HG03175 (cell line): ENCODE results near the gene JAKMIP1.

Experiments used
- ATAC-seq: cut with Tn5 transposase; IDR thresholded peaks from one replicate; pipeline ENCODE4 v1.9.1; 2021; ENCODE audit warnings: mild to moderate bottlenecking, moderate library complexity; ENCODE audit not compliant: unreplicated experiment

JAKMIP1 gene

DNA sequence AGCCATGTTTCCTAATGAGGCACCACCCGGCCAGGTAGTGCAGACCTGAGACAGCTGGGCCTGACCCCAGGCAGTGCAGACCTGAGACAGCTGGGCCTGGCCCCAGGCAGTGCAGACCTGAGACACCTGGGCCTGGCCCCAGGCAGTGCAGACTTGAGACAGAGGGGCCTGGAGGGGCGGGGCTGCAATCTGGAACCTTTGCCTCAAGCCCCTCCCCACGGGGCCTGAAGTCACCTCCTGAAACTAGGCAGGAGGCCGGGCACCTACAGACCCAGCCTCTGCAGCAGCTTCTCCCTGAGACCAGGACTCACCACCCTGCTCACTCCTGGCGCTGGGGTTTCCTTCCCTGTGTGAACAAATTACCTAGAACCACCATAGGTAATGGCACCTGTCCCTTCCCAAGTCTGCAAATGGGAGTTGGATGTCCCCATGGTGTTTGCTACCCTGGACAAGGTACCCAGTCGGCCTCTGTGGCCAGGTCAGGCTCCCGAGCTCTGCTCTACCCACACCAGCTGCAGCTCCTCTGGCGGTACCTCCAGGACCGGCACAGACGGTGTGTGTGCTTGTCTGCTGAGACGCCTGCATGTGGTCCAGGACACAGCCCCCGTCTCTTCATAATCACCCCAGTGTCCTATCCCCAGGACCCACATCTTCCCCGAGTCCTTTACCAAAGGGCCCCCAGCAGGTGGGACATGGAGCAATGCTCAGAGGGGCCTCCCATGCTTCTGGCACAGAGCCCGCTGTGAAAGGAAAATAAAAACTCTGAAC lies 129.0 kb downstream of the JAKMIP1 start:
- no peak for ATAC-seq

DNA sequence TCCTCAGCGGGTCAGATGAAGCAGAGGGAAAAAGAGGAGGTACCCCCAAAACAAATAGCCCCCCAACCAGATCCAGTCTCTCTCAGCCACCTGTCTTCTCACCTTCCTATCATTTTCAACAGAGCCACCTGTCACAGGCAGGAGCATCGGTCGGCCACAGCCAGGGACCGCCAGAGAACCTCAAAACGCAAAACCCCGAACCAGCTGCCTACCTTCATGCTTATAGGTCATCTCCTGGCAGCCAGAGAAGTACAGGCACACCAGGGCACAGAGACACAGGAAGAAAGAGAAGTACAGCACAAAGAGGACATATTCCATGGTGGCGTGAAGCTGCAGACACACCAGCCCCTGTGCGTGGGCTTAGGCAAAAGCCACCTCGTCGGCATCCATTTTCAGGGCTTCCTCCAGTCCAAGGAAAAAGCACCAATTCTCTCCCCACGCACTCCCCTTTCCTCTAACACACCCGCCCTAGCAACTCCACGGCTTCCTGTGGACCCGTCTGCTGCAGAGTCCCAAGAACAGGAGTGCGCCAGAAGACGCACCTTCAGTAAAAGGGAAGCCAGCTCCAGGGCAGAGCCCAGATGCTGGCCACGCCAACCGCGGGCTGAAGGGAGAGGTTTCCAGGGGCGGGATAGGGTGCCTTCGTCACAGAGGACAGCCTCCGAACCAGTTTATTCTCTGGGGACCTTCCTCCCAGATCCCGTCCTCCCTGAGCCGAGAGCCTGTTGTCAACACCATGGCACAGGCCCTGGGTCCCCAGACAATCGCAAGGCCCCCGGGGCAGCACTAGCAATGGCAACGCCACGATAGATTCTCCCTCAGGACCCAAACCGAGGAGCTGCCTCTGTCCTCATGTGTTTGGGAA lies 130.3 kb downstream of the JAKMIP1 start:
- no peak for ATAC-seq

DNA sequence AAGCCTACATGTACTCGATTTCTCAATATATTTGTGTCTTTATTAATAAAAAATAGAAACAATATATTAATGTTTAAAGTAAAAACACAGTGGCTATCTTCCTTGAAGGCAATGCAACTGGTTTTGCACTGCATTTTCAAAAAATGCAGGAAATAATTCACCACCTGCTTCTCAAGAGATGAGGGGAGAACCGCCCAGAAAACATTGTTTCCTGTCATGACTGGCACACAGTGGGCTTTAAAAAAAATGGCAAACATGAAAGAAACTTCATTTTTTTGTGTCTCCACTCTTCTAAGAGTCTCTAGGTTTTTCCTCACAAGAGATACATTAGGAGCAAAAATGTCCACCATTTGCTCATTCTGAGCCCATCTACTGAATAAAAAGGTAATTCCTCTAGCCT lies 131.4 kb downstream of the JAKMIP1 start:
- no peak for ATAC-seq

DNA sequence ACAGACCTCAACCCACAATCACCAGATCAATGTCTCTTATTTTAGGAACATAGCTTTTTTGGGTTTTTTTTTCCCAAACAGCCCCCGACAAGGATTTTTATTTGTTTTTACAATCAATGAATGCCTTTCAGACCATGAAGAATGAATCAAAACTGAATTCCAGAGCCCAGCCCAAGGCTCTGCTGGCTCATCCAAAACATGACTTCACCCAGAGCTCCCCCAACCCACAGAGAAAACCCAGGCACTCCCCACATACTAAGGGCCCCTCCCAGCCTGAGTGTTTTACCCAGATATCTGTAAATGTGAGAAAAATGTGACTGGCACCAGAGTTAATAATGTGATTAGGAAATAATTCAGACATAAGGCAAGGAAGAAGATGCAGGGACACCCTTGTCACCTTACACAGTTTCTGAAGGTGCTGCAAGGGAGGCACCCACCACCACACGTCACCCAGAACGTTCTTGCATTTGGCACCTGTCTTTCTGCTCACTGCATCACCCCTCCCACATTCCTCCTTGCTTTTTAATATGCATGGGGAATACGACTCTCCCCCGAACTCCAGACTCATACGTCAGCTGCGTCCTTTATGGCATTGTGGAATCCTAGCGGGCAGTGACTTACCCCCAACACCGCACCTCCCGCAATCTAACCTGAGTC lies 134.3 kb downstream of the JAKMIP1 start:
- no peak for ATAC-seq

- no peak for ATAC-seq
Observed at GRCh38 chr4:6065166-6065565, 135.2 kb downstream of the JAKMIP1 start.

DNA sequence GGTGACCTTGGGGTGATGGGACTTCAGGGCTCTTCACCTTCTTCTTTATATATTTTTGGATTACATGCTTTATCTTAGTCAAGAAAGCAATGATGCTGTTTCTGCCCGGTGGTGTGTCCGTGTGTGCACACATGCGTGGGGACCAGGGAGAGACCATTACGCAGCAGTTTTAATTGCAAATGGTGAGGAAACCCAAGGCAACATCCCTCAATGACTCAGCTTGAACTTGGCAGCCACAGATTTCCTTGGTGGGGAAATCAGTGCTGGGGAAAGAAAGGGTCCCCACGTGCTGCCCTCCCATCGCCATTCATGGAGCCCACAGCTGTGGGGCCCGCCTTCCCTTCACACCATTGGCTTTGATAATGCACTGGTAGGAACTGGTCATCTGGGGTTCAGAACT lies 136.0 kb downstream of the JAKMIP1 start:
- no peak for ATAC-seq

- ATAC-seq = no peak
Observed at GRCh38 chr4:6063684-6064083, 136.7 kb downstream of the JAKMIP1 start.

GRCh38 chr4:6062133-6062532 lies 138.2 kb downstream of the JAKMIP1 start:
- ATAC-seq = no peak

DNA sequence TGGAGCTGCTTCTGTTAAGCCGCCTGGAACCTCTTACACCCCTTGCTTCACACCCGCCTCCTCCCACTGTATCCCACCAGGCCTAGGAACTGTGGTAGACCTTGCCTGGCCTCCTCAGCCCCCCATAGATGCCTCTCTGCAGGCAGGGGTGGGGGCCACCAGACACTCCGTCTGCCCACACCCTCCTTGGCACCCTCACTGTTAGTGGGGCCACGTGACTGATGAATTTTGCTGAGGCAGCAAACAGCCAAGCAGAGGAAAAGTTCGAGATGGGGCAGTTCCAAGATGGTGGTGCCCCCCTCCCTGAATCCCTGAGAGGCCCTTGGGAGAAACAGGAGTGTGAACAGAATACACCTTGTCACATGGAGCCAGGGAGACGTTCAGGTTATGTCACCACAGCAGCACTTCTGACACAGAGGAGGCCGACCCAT lies 141.0 kb downstream of the JAKMIP1 start:
- ATAC-seq = no peak

- ATAC-seq = no peak
Observed at GRCh38 chr4:6058531-6059374, 141.6 kb downstream of the JAKMIP1 start.

DNA sequence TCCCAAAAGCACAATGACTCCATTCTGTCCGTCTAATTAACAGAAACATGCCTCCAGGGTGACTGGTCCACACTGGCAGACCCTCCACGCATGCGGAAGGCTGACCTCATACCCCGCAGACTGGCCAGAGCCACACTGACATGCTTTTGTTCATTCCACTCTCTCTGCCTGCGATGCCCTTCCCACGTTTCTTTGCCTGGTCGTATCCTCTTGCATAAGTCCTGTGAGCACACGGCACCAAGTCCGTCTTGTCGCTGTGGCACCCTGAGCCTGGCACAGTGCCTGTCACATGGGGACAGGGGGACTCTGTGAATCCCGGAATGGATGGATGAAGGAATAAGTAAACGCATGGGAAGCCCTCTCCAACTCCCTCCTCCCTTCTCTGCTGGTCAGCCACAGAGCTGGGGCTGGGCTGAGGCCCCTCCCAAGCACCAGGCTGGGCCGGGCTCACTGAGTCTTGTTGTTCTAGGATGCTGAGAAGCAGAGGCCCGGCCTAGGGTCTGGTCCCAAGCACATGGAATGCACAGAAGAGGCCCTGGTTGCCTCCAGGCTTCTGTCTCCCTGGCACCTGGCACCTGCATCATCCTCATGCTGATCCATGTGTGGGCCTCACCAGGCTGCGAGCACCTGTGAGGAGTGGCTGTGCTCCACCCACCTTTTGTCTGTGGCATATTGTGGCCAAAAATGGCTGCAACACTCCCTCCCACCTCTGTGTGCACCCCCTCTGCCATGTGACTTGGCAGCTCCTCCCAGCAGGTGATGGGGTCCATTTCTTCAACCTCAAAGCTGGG lies 143.2 kb downstream of the JAKMIP1 start:
- ATAC-seq = no peak

DNA sequence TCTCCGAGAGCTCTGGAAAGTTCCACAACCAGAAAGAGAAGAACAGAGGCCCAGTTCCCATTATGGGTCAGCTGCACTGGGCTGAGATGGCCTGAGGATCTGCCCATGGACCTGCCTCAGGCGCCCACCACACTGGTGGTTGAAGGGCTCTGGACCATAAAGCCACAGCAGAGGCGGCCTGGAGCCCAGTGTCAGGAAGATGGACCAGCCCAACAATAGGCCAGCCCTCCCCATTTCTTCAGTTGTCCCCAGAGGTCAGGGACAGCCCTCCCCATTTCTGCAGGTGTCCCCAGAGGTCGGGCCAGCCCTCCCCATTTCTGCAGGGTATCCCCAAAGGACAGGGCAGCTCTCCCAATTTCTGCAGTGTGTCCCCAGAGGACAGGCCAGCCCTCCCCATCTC lies 144.9 kb downstream of the JAKMIP1 start:
- ATAC-seq = no peak

- no peak for ATAC-seq
Observed at GRCh38 chr4:6055030-6055429, 145.3 kb downstream of the JAKMIP1 start.

- ATAC-seq = no peak
Observed at GRCh38 chr4:6054162-6054922, 146.0 kb downstream of the JAKMIP1 start.

DNA sequence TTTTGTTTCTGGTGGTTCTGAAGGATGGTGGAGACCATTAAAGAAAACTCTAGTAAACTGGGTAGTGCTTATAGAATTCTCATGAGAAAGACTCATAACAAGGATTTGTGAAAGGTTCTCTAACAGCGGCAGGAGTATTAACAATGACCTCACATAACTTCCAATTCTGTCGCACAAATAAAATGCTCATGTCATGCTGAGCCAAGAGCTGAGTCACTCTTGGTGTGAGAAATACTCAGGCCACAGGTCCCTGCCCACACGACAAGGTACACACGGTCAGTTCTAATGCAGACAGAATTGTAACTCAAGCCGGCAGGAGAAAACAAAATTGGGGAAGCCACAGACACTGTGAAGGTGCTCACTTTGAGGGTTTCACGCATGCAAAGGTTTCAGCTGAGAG lies 147.7 kb downstream of the JAKMIP1 start:
- no peak for ATAC-seq

DNA sequence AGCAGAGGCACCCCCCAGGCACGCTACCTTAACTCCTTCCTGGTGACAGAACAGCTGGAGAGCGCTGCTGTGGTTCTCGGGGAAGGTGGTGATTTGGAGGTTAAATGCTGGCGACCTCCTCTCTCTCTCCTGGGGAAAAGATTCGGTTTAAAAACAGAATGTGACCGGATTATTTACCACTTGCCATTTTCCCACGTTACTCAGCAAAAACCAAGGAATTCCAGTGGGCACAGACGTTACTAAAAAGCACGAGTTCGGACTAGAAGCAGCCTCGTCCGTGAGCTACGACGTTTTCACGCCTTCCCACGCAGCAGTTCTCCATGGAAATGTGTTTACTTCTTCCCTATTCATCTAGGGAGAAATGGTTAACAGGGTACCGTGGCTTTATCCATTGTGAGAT lies 149.8 kb downstream of the JAKMIP1 start:
- ATAC-seq = no peak

DNA sequence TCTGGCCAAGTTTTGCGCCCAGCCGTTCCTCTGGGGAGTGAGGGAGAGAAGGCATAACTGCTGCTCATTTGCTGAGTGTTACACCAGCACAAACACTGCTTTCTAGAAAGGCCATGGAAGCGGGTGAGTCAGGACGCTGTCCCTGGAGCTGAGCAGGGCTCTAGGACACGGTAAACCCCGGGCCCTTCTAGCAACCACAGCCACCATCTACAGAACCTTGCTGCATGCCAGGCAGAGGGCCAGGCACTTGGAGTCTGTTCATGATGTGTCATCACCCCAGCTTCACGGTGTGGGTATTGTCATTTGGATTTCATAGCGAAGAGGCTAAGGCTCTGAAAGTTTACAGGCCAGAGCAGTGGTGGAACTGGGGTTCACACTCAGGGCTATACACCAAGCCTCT lies 150.4 kb downstream of the JAKMIP1 start:
- no peak for ATAC-seq

DNA sequence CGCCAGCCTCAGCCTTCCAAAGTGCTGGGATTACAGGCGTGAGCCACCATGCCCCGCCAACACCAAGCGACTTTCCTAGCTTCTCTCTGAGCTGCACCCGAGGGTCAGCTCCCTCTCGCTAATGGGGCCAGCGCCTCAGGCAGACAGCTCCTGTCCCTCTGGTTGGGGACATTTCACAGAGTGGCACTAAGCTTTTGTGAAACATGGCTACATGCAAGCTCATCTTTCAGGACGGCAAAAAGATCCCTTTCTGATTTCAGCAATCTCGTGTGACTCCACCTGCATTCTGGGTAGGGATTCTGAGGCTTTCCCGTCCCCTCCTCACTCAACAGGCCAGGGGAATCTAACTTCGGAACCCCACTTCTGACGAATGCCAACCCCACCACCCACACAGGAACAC lies 151.1 kb downstream of the JAKMIP1 start:
- no peak for ATAC-seq

- no peak for ATAC-seq
Observed at GRCh38 chr4:6048537-6048936, 151.8 kb downstream of the JAKMIP1 start.
